HCT116 (cell line): ENCODE data around the gene CMTM8. TPM values are rescaled to one million over a fixed set of nuclear protein-coding genes. Genes with fewer than 3 reads are reported as not detected.

Experiments used
- ATAC-seq: fragments of 200-7000 bp; cut with Tn5 transposase; 2 replicates; pipeline ENCODE4 v1.9.1; 2020; ENCODE audit warnings: mild to moderate bottlenecking, moderate library complexity
- BruUV-seq: library from RNA; stranded (reverse); fragments of 400-500 nt; replicated peaks from 2 replicates; lab custom pipeline; 2021; lab: Mats Ljungman, UMichigan
- CTCF ChIA-PET: fragments of 300-600 bp; sonication (Branson Sonifier 250); formaldehyde crosslinking; loops from one replicate; lab custom pipeline; 2021; ENCODE audit warnings: antibody characterized with exemption; lab: Charles Lee
- POLR2A ChIA-PET: fragments of 300-600, 350-600 bp; sonication (Branson Sonifier 250); formaldehyde crosslinking; loops from one replicate; lab custom pipeline; 2021; ENCODE audit warnings: antibody characterized with exemption; lab: Charles Lee
- RAD21 ChIA-PET, 2 experiments: fragments of 300-600 bp; sonication (Branson Sonifier 250); formaldehyde crosslinking; loops; one replicate each; lab custom pipeline; 2023; ENCODE audit warnings: low total read pairs in 2 of 2; ENCODE audit not compliant: uncharacterized antibody in 2 of 2, unreplicated experiment in 2 of 2, low non-redundant PET in 1 of 2; lab: Charles Lee
- DNase-seq: peaks from one replicate; pipeline ENCODE4 v3.0.0-alpha.2; 2010; ENCODE audit warnings: low read depth, low spot score
- H2AFZ ChIP-seq: fragments of 200-600 bp; shearing (Covaris generic), sonication (generic); 2 replicates; pipeline ENCODE4 v1.6.1; 2017; ENCODE audit warnings: low read depth, mixed run types, mixed read lengths, antibody characterized with exemption, low read length; ENCODE audit not compliant: poor library complexity, severe bottlenecking
- H3K27ac ChIP-seq: 2 replicates; pipeline ENCODE4 v1.5.1; 2012; ENCODE audit warnings: low read depth, low read length
- H3K27me3 ChIP-seq: fragments of 200-600 bp; sonication (generic); 2 replicates; pipeline ENCODE4 v1.6.1; 2016; ENCODE audit warnings: mixed run types, low read length, mixed read lengths; ENCODE audit not compliant: insufficient read depth
- H3K36me3 ChIP-seq, 2 experiments: fragments of 200-500 bp in 1 of 2; fragments of 200-600 bp in 1 of 2; sonication (Bioruptor generic) in 1 of 2; sonication (generic) in 1 of 2; 2 replicates each; pipeline versions ENCODE4 v1.5.1 to v1.6.1; 2014 to 2016; ENCODE audit warnings: low read length in 2 of 2, inconsistent platforms in 1 of 2, mixed read lengths in 1 of 2, mixed run types in 1 of 2; ENCODE audit not compliant: insufficient read depth in 2 of 2, control insufficient read depth in 1 of 2
- H3K4me1 ChIP-seq, 2 experiments: fragments of 200-600 bp in 1 of 2; sonication (generic) in 1 of 2; 2 replicates each; pipeline versions ENCODE4 v1.5.1 to v1.6.1; 2012 to 2017; ENCODE audit warnings: low read length in 2 of 2, inconsistent platforms in 1 of 2, mild to moderate bottlenecking in 1 of 2, mixed read lengths in 1 of 2, mixed run types in 1 of 2, moderate library complexity in 1 of 2; ENCODE audit not compliant: insufficient read depth in 2 of 2, control insufficient read depth in 1 of 2
- H3K4me2 ChIP-seq: fragments of 200-600 bp; sonication (generic); 2 replicates; pipeline ENCODE4 v1.6.1; 2017; ENCODE audit warnings: mixed run types, low read length, mixed read lengths
- H3K4me3 ChIP-seq, 2 experiments: fragments of 200-600 bp in 1 of 2; sonication (generic) in 1 of 2; replicated peaks in 1 of 2; 2 replicates each; pipeline ENCODE4 v1.5.1; 2011 to 2016; ENCODE audit warnings: low read length in 2 of 2, control low read depth in 1 of 2, low read depth in 1 of 2, mild to moderate bottlenecking in 1 of 2, mixed read lengths in 1 of 2, mixed run types in 1 of 2
- H3K79me2 ChIP-seq: fragments of 200-600 bp; sonication (generic); 2 replicates; pipeline ENCODE4 v1.6.1; 2017; ENCODE audit warnings: mild to moderate bottlenecking, mixed run types, low read length, moderate library complexity, mixed read lengths; ENCODE audit not compliant: insufficient read depth
- H3K9ac ChIP-seq: fragments of 200-600 bp; sonication (generic); 2 replicates; pipeline ENCODE4 v1.6.1; 2016; ENCODE audit warnings: low read length, mixed read lengths
- H3K9me2 ChIP-seq: fragments of 200-600 bp; sonication (generic), shearing (Covaris generic); 2 replicates; pipeline ENCODE4 v1.6.1; 2017; ENCODE audit warnings: mixed run types, mild to moderate bottlenecking, moderate library complexity; ENCODE audit not compliant: insufficient read depth
- H3K9me3 ChIP-seq, 2 experiments: fragments of 200-500 bp in 1 of 2; fragments of 200-600 bp in 1 of 2; sonication (Bioruptor generic) in 1 of 2; sonication (generic) in 1 of 2; 2 replicates each; pipeline ENCODE4 v1.6.1; 2014 to 2017; ENCODE audit warnings: low read length in 2 of 2, mixed read lengths in 2 of 2, inconsistent platforms in 1 of 2, low read depth in 1 of 2, mild to moderate bottlenecking in 1 of 2, mixed run types in 1 of 2, moderate library complexity in 1 of 2; ENCODE audit not compliant: control insufficient read depth in 1 of 2, insufficient read depth in 1 of 2
- H4K20me1 ChIP-seq: fragments of 200-600 bp; sonication (generic), shearing (Covaris generic); 2 replicates; pipeline ENCODE4 v1.6.1; 2017; ENCODE audit warnings: mixed run types, mild to moderate bottlenecking, moderate library complexity; ENCODE audit not compliant: insufficient read depth
- CTCF ChIP-seq, 3 experiments: fragments of 200-600 bp in 1 of 3; sonication (generic) in 1 of 3; IDR thresholded peaks in 2 of 3; conservative IDR thresholded peaks in 1 of 3; 2 replicates each; pipeline ENCODE4 v1.5.1; 2012 to 2017; ENCODE audit warnings: low read depth in 2 of 3, low read length in 2 of 3, antibody characterized with exemption in 1 of 3, borderline replicate concordance in 1 of 3, control low read depth in 1 of 3, mild to moderate bottlenecking in 1 of 3, mixed read lengths in 1 of 3, mixed run types in 1 of 3, moderate library complexity in 1 of 3; ENCODE audit not compliant: insufficient read depth in 1 of 3
- ELF1 ChIP-seq: IDR thresholded peaks from 2 replicates; pipeline ENCODE4 v1.6.1; 2012; ENCODE audit warnings: low read depth, borderline replicate concordance
- EZH2 ChIP-seq: fragments of 200-600 bp; sonication (generic); IDR thresholded peaks from 2 replicates; pipeline ENCODE4 v1.6.1; 2017; ENCODE audit warnings: antibody characterized with exemption, mixed run types
- RAD21 ChIP-seq: IDR thresholded peaks from 2 replicates; pipeline ENCODE4 v1.6.1; 2012; ENCODE audit warnings: low read depth, mild to moderate bottlenecking
- SP1 ChIP-seq: IDR thresholded peaks from 2 replicates; pipeline ENCODE4 v1.6.1; 2012; ENCODE audit warnings: low read depth
- TCF7L2 ChIP-seq: IDR thresholded peaks from 2 replicates; pipeline ENCODE4 v1.7.0; 2011; ENCODE audit warnings: borderline replicate concordance, inconsistent platforms; ENCODE audit not compliant: insufficient read depth, insufficient read length; ENCODE audit errors: extremely low read depth
- YY1 ChIP-seq: IDR thresholded peaks from 2 replicates; pipeline ENCODE4 v1.6.1; 2011; ENCODE audit warnings: low read length, low read depth, moderate library complexity, mild to moderate bottlenecking; ENCODE audit not compliant: insufficient replicate concordance; ENCODE audit errors: extremely low read depth
- intact Hi-C: fragments of 100-400 bp; cut with micrococcal nuclease; formaldehyde crosslinking; loops from 2 replicates; pipeline ENCODE4 v1.10.0; 2022
- total RNA-seq: library from RNA; stranded (reverse); gene quantifications from one replicate; pipeline ENCODE4 v1.2.1, GENCODE V29; 2021; ENCODE audit not compliant: unreplicated experiment
- TF ChIP-seq, protein P1 (sequence below): IDR thresholded peaks from 2 replicates; pipeline ENCODE4 v1.6.1; 2012
- TF ChIP-seq, protein P2 (sequence below): IDR thresholded peaks from 2 replicates; pipeline ENCODE4 v1.6.1; 2011; ENCODE audit warnings: mild to moderate bottlenecking, low read length, moderate library complexity; ENCODE audit not compliant: insufficient replicate concordance; ENCODE audit errors: extremely low read depth

CMTM8 gene
- total RNA-seq, 1 experiment from 2014 or later = 19.4 TPM

GRCh38 chr3:32412887-32413286, 174.4 kb downstream of the CMTM8 start:
- peaks cover 94% of the 10 kb centered on the region for H3K79me2 ChIP-seq
- peaks cover 14 to 76% of the 10 kb centered on the region in 2 experiments for H3K4me1 ChIP-seq
- no peak overlapping the region for H2AFZ ChIP-seq
- H3K36me3 ChIP-seq = no peaks in the 10 kb centered on the region
- POLR2A ChIA-PET = no interaction called here
- H3K27me3 ChIP-seq = no peaks in the 10 kb centered on the region
- no peaks in the 10 kb centered on the region for H3K9me3 ChIP-seq
- no peak overlapping the region for H3K4me2 ChIP-seq
- intact Hi-C loops = no loop called here
- no peak for ATAC-seq
- BruUV-seq = no TSS peak
- H4K20me1 ChIP-seq = no peaks in the 10 kb centered on the region
- CTCF ChIA-PET = interaction anchor here (0.9 kb wide), 1 partner anchor 55 kb away, joined by 3 read pairs; no protein-coding TSS in a partner anchor
- H3K4me3 ChIP-seq = no peak overlapping the region
- H3K9me2 ChIP-seq = no peaks in the 10 kb centered on the region
- H3K9ac ChIP-seq = no peak overlapping the region
- DNase-seq = no peak
- no peak for TF ChIP-seq RAD21
- RAD21 ChIA-PET = no interaction called here
- no peak overlapping the region for H3K27ac ChIP-seq

GRCh38 chr3:32413845-32414521, 175.5 kb downstream of the CMTM8 start:
- no peaks in the 10 kb centered on the region; a peak in 1 of 4 replicates for H3K36me3 ChIP-seq
- H4K20me1 ChIP-seq = no peaks in the 10 kb centered on the region
- H3K4me3 ChIP-seq = no peak overlapping the region
- H3K9me2 ChIP-seq = no peaks in the 10 kb centered on the region
- peaks cover 95% of the 10 kb centered on the region for H3K79me2 ChIP-seq
- no peak overlapping the region for H2AFZ ChIP-seq
- intact Hi-C loops = no loop called here
- no peak overlapping the region for H3K27ac ChIP-seq
- BruUV-seq = no TSS peak
- DNase-seq (no peak), ATAC-seq (no peak)
- peaks cover 25 to 81% of the 10 kb centered on the region in 2 experiments for H3K4me1 ChIP-seq
- H3K9ac ChIP-seq = no peak overlapping the region
- H3K4me2 ChIP-seq = no peak overlapping the region
- H3K27me3 ChIP-seq = no peaks in the 10 kb centered on the region
- ChIA-PET POLR2A (interaction anchor here (1.1 kb wide), 1 partner anchor 22 kb away, joined by 3 read pairs; the partner anchor contains the start of gene CMTM7), CTCF (interaction anchor here (0.9 kb wide), 1 partner anchor 54 kb away, joined by 3 read pairs; no protein-coding TSS in a partner anchor), RAD21 (no interaction called here)
- H3K9me3 ChIP-seq = no peaks in the 10 kb centered on the region
- TF ChIP-seq YY1 = no peak
- no peak for TF ChIP-seq ELF1
- TF ChIP-seq, protein P1, sequence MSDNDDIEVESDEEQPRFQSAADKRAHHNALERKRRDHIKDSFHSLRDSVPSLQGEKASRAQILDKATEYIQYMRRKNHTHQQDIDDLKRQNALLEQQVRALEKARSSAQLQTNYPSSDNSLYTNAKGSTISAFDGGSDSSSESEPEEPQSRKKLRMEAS = no peak
- TF ChIP-seq CTCF (IDR thresholded peaks at IDR 0.05 in 2 of 3, conservative IDR thresholded peaks at IDR 0.05 in 1 of 3; ENCODE audit: borderline replicate concordance in 1 of 3, insufficient read depth in 1 of 3, low read depth in 2 of 3, low read length in 2 of 3) = no peak
- TF ChIP-seq RAD21 = no peak
- TF ChIP-seq TCF7L2 = no peak
- TF ChIP-seq SP1 = no peak
- no peak for TF ChIP-seq EZH2
- TF ChIP-seq, protein P2, sequence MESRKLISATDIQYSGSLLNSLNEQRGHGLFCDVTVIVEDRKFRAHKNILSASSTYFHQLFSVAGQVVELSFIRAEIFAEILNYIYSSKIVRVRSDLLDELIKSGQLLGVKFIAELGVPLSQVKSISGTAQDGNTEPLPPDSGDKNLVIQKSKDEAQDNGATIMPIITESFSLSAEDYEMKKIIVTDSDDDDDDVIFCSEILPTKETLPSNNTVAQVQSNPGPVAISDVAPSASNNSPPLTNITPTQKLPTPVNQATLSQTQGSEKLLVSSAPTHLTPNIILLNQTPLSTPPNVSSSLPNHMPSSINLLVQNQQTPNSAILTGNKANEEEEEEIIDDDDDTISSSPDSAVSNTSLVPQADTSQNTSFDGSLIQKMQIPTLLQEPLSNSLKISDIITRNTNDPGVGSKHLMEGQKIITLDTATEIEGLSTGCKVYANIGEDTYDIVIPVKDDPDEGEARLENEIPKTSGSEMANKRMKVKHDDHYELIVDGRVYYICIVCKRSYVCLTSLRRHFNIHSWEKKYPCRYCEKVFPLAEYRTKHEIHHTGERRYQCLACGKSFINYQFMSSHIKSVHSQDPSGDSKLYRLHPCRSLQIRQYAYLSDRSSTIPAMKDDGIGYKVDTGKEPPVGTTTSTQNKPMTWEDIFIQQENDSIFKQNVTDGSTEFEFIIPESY = no peak
